GM18498 (cell line): ENCODE data around the gene GDPD3.
"Not testable (repeated sequence)": the region's sequence is repeated elsewhere in the genome, so short reads cannot be mapped to it uniquely, and the experiment has no call there.

ENCODE experiments used
- ATAC-seq: cut with Tn5 transposase; IDR thresholded peaks from one replicate; pipeline ENCODE4 v1.9.1; 2021; ENCODE audit warnings: mild to moderate bottlenecking, moderate library complexity; ENCODE audit not compliant: unreplicated experiment

Gene GDPD3

GRCh38 chr16:30125690-30126089 lies 12.4 kb upstream of the GDPD3 start:
- ATAC-seq = not testable (repeated sequence)

- no peak for ATAC-seq
These were observed 11.6 kb upstream of the GDPD3 start for GRCh38 chr16:30124985-30125379.

GRCh38 chr16:30122604-30123160 lies 9.3 kb upstream of the GDPD3 start:
- ATAC-seq = peak; percentile 20

- ATAC-seq = no peak
These were observed 8.6 kb upstream of the GDPD3 start for GRCh38 chr16:30121741-30122571.

- no peak for ATAC-seq
These were observed 7.2 kb upstream of the GDPD3 start for GRCh38 chr16:30120340-30121105.

GRCh38 chr16:30119428-30119827 lies 6.1 kb upstream of the GDPD3 start:
- no peak for ATAC-seq

GRCh38 chr16:30117768-30118167 lies 4.4 kb upstream of the GDPD3 start:
- no peak for ATAC-seq

GRCh38 chr16:30116291-30117207 lies 3.2 kb upstream of the GDPD3 start:
- ATAC-seq = no peak

- ATAC-seq = no peak
These were observed 1.9 kb upstream of the GDPD3 start for GRCh38 chr16:30115238-30115637.

- ATAC-seq = not testable (repeated sequence)
These were observed 1.5 kb upstream of the GDPD3 start for GRCh38 chr16:30114833-30115232.

- ATAC-seq = no peak
These were observed 1.1 kb upstream of the GDPD3 start for GRCh38 chr16:30114411-30114810.

- ATAC-seq = no peak
These were observed 485 bp upstream of the GDPD3 start for GRCh38 chr16:30113711-30114333.

GRCh38 chr16:30112197-30113030 lies 923 bp downstream of the GDPD3 start:
- no peak for ATAC-seq

- ATAC-seq = no peak
These were observed 2.7 kb downstream of the GDPD3 start for GRCh38 chr16:30110661-30111060.

GRCh38 chr16:30108059-30108850 lies 5.1 kb downstream of the GDPD3 start:
- no peak for ATAC-seq

- no peak for ATAC-seq
These were observed 8.8 kb downstream of the GDPD3 start for GRCh38 chr16:30104492-30104891.

GRCh38 chr16:30104090-30104489 lies 9.2 kb downstream of the GDPD3 start:
- ATAC-seq = no peak

- no peak for ATAC-seq
These were observed 16.3 kb downstream of the GDPD3 start for GRCh38 chr16:30096862-30097563.
